Vagina (tissue), 2 donors: ENCODE data around the gene TMBIM4.

Experiments
- CTCF ChIP-seq, 3 experiments: fragments of 450-650 bp in 2 of 3; fragments of 200-600 bp in 1 of 3; sonication (generic) in 1 of 3; IDR thresholded peaks; one replicate each; pipeline ENCODE4 v1.5.1; 2017 to 2019; ENCODE audit warnings: antibody characterized with exemption in 3 of 3, mild to moderate bottlenecking in 2 of 3, moderate library complexity in 2 of 3
- POLR2A ChIP-seq, 2 donors: fragments of 450-650 bp; IDR thresholded peaks; one replicate each; pipeline ENCODE4 v1.6.1; 2017; ENCODE audit warnings: antibody characterized with exemption in 2 of 2, mild to moderate bottlenecking in 2 of 2, moderate library complexity in 2 of 2

- TF ChIP-seq POLR2A (IDR thresholded peaks at IDR 0.05) (no peak), CTCF (IDR thresholded peaks at IDR 0.05) (no peak)
These were observed 61.4 kb downstream of the TMBIM4 start for GRCh38 chr12:66108386-66108785.
